RWPE2 (cell line): ENCODE results near the gene RNF213.

Source experiments
- ATAC-seq: fragments of 200-7000 bp; cut with Tn5 transposase; 3 replicates; pipeline ENCODE4 v1.9.1; 2021; ENCODE audit warnings: low read depth
- DNase-seq: peaks from one replicate; pipeline ENCODE4 v3.0.0-alpha.2; 2020; ENCODE audit warnings: low spot score
- H3K27ac ChIP-seq: fragments of 450-650 bp; 2 replicates; pipeline ENCODE4 v1.5.1; 2017; ENCODE audit warnings: mild to moderate bottlenecking; ENCODE audit not compliant: poor library complexity, severe bottlenecking
- H3K27me3 ChIP-seq: fragments of 250-450 bp; sonication (Bioruptor Pico); 2 replicates; pipeline ENCODE4 v1.5.1; 2021; ENCODE audit warnings: mild to moderate bottlenecking, moderate library complexity; ENCODE audit not compliant: insufficient read depth, poor library complexity, severe bottlenecking
- H3K36me3 ChIP-seq: fragments of 250-450 bp; sonication (Bioruptor Pico); 2 replicates; pipeline ENCODE4 v1.5.1; 2020; ENCODE audit warnings: low read depth, mild to moderate bottlenecking, moderate library complexity
- H3K4me1 ChIP-seq: fragments of 250-450 bp; sonication (Bioruptor Pico); 2 replicates; pipeline ENCODE4 v1.5.1; 2021; ENCODE audit warnings: mild to moderate bottlenecking, moderate library complexity; ENCODE audit not compliant: insufficient read depth, poor library complexity, severe bottlenecking
- H3K4me3 ChIP-seq: fragments of 250-450 bp; sonication (Bioruptor Pico); 2 replicates; pipeline ENCODE4 v1.5.1; 2021; ENCODE audit warnings: mild to moderate bottlenecking, moderate library complexity; ENCODE audit not compliant: severe bottlenecking
- H3K9me3 ChIP-seq: fragments of 250-450 bp; sonication (Bioruptor Pico); 2 replicates; pipeline ENCODE4 v1.5.1; 2021; ENCODE audit warnings: mild to moderate bottlenecking, moderate library complexity; ENCODE audit not compliant: severe bottlenecking
- CTCF ChIP-seq: fragments of 450-650 bp; IDR thresholded peaks from one replicate; pipeline ENCODE4 v1.5.1; 2017; ENCODE audit warnings: mild to moderate bottlenecking, moderate library complexity; ENCODE audit not compliant: poor library complexity, severe bottlenecking

The RNF213 gene

GRCh38 chr17:80214012-80214877 lies 46.4 kb upstream of the RNF213 start:
- Histone ChIP-seq H3K4me3 (no peak overlapping the region), H3K36me3 (peaks cover 5% of the 10 kb centered on the region; the same call in 1 of the 2 replicates), H3K27ac (no peak overlapping the region), H3K9me3 (no peaks in the 10 kb centered on the region), H3K4me1 (no peaks in the 10 kb centered on the region), H3K27me3 (no peaks in the 10 kb centered on the region)
- TF ChIP-seq CTCF, result no peak
- ATAC-seq (no peak), DNase-seq (no peak)

- H3K4me1 ChIP-seq, result no peaks in the 10 kb centered on the region
- H3K9me3 ChIP-seq, result no peaks in the 10 kb centered on the region
- no peak for DNase-seq
- ATAC-seq, result no peak
- H3K27ac ChIP-seq, result no peak overlapping the region
- H3K36me3 ChIP-seq, result peaks cover 5% of the 10 kb centered on the region; the same call in 1 of the 2 replicates
- TF ChIP-seq CTCF, result no peak
- H3K4me3 ChIP-seq, result no peak overlapping the region
- H3K27me3 ChIP-seq, result no peaks in the 10 kb centered on the region
These were observed 45.8 kb upstream of the RNF213 start for GRCh38 chr17:80214878-80215210.

- Histone ChIP-seq H3K27me3 (no peaks in the 10 kb centered on the region), H3K36me3 (peaks cover 5% of the 10 kb centered on the region; the same call in 1 of the 2 replicates), H3K4me3 (no peak overlapping the region), H3K27ac (no peak overlapping the region), H3K9me3 (no peaks in the 10 kb centered on the region), H3K4me1 (no peaks in the 10 kb centered on the region)
- DNase-seq, result no peak
- no peak for ATAC-seq
- TF ChIP-seq CTCF, result no peak
These were observed 43.9 kb upstream of the RNF213 start for GRCh38 chr17:80216473-80217456.

GRCh38 chr17:80217703-80218362 lies 42.8 kb upstream of the RNF213 start:
- TF ChIP-seq CTCF, result no peak
- ATAC-seq (no peak), DNase-seq (no peak)
- Histone ChIP-seq H3K4me3 (no peak overlapping the region), H3K4me1 (no peaks in the 10 kb centered on the region), H3K9me3 (no peaks in the 10 kb centered on the region), H3K27me3 (no peaks in the 10 kb centered on the region), H3K36me3 (peaks cover 5% of the 10 kb centered on the region; the same call in 1 of the 2 replicates), H3K27ac (no peak overlapping the region)
